Karpas-422 (cell line): ENCODE data around the gene ALG2. TPM values are rescaled to one million over a fixed set of nuclear protein-coding genes. Genes with fewer than 3 reads are reported as not detected.

ENCODE experiments used
- DNase-seq: peaks from one replicate; pipeline ENCODE4 v3.0.0-alpha.2; 2015
- H2AFZ ChIP-seq: fragments of 200-600 bp; sonication (generic); 2 replicates; pipeline ENCODE4 v1.6.1; 2014; ENCODE audit warnings: antibody characterized with exemption, low read length, mixed read lengths
- H3K27ac ChIP-seq: fragments of 200-600 bp; sonication (generic); 2 replicates; pipeline ENCODE4 v1.5.1; 2014; ENCODE audit warnings: mild to moderate bottlenecking, low read length, moderate library complexity
- H3K27me3 ChIP-seq: fragments of 200-600 bp; sonication (generic); 2 replicates; pipeline ENCODE4 v1.6.1; 2014; ENCODE audit warnings: low read length, mixed read lengths
- H3K36me3 ChIP-seq: fragments of 200-600 bp; sonication (generic); 2 replicates; pipeline ENCODE4 v1.6.1; 2014; ENCODE audit warnings: low read length, mixed read lengths; ENCODE audit not compliant: insufficient read depth
- H3K4me1 ChIP-seq: fragments of 200-600 bp; sonication (generic); 2 replicates; pipeline ENCODE4 v1.6.1; 2014; ENCODE audit warnings: mild to moderate bottlenecking, low read length, mixed read lengths
- H3K4me2 ChIP-seq: fragments of 200-600 bp; sonication (generic); 2 replicates; pipeline ENCODE4 v1.6.1; 2014; ENCODE audit warnings: low read length, low read depth, mild to moderate bottlenecking; ENCODE audit not compliant: poor library complexity, severe bottlenecking
- H3K4me3 ChIP-seq: fragments of 200-600 bp; sonication (generic); 2 replicates; pipeline ENCODE4 v1.5.1; 2014; ENCODE audit warnings: mild to moderate bottlenecking, antibody characterized with exemption, low read length, mixed read lengths
- H3K79me2 ChIP-seq: fragments of 200-600 bp; sonication (generic); 2 replicates; pipeline ENCODE4 v1.6.1; 2014; ENCODE audit warnings: mild to moderate bottlenecking, low read length, mixed read lengths
- H3K9ac ChIP-seq: fragments of 200-600 bp; sonication (generic); 2 replicates; pipeline ENCODE4 v1.6.0; 2014; ENCODE audit warnings: low read length
- H3K9me2 ChIP-seq: fragments of 200-600 bp; sonication (generic), shearing (Covaris generic); replicated peaks from 2 replicates; pipeline ENCODE4 v1.6.0; 2014; ENCODE audit warnings: mild to moderate bottlenecking, low read length, moderate library complexity; ENCODE audit not compliant: insufficient read depth
- H3K9me3 ChIP-seq: fragments of 300-700, 200-600 bp; sonication (generic); 2 replicates; pipeline ENCODE4 v1.6.1; 2014; ENCODE audit warnings: low read length, mixed read lengths
- H4K20me1 ChIP-seq: fragments of 200-600 bp; sonication (generic); 2 replicates; pipeline ENCODE4 v1.6.1; 2014; ENCODE audit warnings: mild to moderate bottlenecking, antibody characterized with exemption, low read length, low read depth; ENCODE audit not compliant: insufficient read depth
- total RNA-seq: library from RNA; depleted of rRNA; stranded (reverse); fragments of >200 nt; shearing (Covaris generic); gene quantifications from 2 replicates; pipeline ENCODE4 v1.2.3, GENCODE V29; 2014; ENCODE audit warnings: low replicate concordance

ALG2 gene
- total RNA-seq, 1 experiment from 2014 or later: 19.9 TPM

GRCh38 chr9:99216073-99216472 is 5.7 kb downstream of the ALG2 start:
- H3K4me1 ChIP-seq: peaks cover 27% of the 10 kb centered on the region
- H3K4me2 ChIP-seq: no peak overlapping the region
- no peak for DNase-seq
- H3K27ac ChIP-seq: no peak overlapping the region
- peaks cover 32% of the 10 kb centered on the region for H3K79me2 ChIP-seq
- peaks cover 41% of the 10 kb centered on the region for H4K20me1 ChIP-seq
- no peaks in the 10 kb centered on the region; the same call in 1 of the 2 replicates for H3K27me3 ChIP-seq
- H3K36me3 ChIP-seq: peaks cover 18% of the 10 kb centered on the region; the same call in 1 of the 2 replicates
- H3K4me3 ChIP-seq: no peak overlapping the region
- H3K9me2 ChIP-seq: no peaks in the 10 kb centered on the region
- no peaks in the 10 kb centered on the region; the same call in 1 of the 2 replicates for H3K9me3 ChIP-seq
- no peak overlapping the region for H2AFZ ChIP-seq
- H3K9ac ChIP-seq: no peak overlapping the region

GRCh38 chr9:99213197-99213596 is 8.5 kb downstream of the ALG2 start:
- H3K4me2 ChIP-seq: no peak overlapping the region

GRCh38 chr9:99211746-99212145 is 10.0 kb downstream of the ALG2 start:
- Histone ChIP-seq H2AFZ (no peak overlapping the region), H3K9me2 (no peaks in the 10 kb centered on the region), H3K4me3 (no peak overlapping the region), H3K4me2 (no peak overlapping the region), H3K4me1 (peaks cover 11% of the 10 kb centered on the region), H3K27ac (no peak overlapping the region), H3K79me2 (no peaks in the 10 kb centered on the region), H3K36me3 (no peaks in the 10 kb centered on the region; the same call in 1 of the 2 replicates), H3K27me3 (no peaks in the 10 kb centered on the region; the same call in 1 of the 2 replicates), H4K20me1 (peaks cover 11% of the 10 kb centered on the region; the same call in 1 of the 2 replicates), H3K9me3 (no peaks in the 10 kb centered on the region; the same call in 1 of the 2 replicates), H3K9ac (no peak overlapping the region)
- DNase-seq: no peak

More at GRCh38 chr9:99213197-99213596, 8.5 kb downstream of the ALG2 start:
- Histone ChIP-seq H3K27me3 (no peaks in the 10 kb centered on the region; the same call in 1 of the 2 replicates), H3K36me3 (peaks cover 11% of the 10 kb centered on the region; the same call in 1 of the 2 replicates), H3K79me2 (peaks cover 5% of the 10 kb centered on the region), H3K27ac (no peak overlapping the region), H3K4me1 (peaks cover 11% of the 10 kb centered on the region), H4K20me1 (peaks cover 23% of the 10 kb centered on the region), H3K9ac (no peak overlapping the region), H3K9me3 (no peaks in the 10 kb centered on the region; the same call in 1 of the 2 replicates), H3K4me3 (no peak overlapping the region), H2AFZ (no peak overlapping the region), H3K9me2 (no peaks in the 10 kb centered on the region)
- no peak for DNase-seq

GRCh38 chr9:99210572-99210971 is 11.2 kb downstream of the ALG2 start:
- Histone ChIP-seq H3K4me1 (peaks cover 11% of the 10 kb centered on the region), H3K9me3 (no peaks in the 10 kb centered on the region; the same call in 1 of the 2 replicates), H3K27ac (no peak overlapping the region), H3K79me2 (no peaks in the 10 kb centered on the region), H2AFZ (no peak overlapping the region), H3K27me3 (no peaks in the 10 kb centered on the region; the same call in 1 of the 2 replicates), H3K9ac (no peak overlapping the region), H3K4me2 (no peak overlapping the region), H3K4me3 (no peak overlapping the region), H3K9me2 (no peaks in the 10 kb centered on the region), H3K36me3 (no peaks in the 10 kb centered on the region), H4K20me1 (peaks cover under 1% of the 10 kb centered on the region; the same call in 1 of the 2 replicates)
- no peak for DNase-seq

GRCh38 chr9:99201603-99202002 is 20.1 kb downstream of the ALG2 start:
- Histone ChIP-seq H3K27me3 (no peaks in the 10 kb centered on the region), H3K4me2 (no peak overlapping the region), H3K36me3 (no peaks in the 10 kb centered on the region), H3K4me3 (no peak overlapping the region), H2AFZ (no peak overlapping the region), H3K9me3 (no peaks in the 10 kb centered on the region), H3K4me1 (no peaks in the 10 kb centered on the region), H3K79me2 (no peaks in the 10 kb centered on the region), H3K27ac (no peak overlapping the region), H3K9ac (no peak overlapping the region), H3K9me2 (no peaks in the 10 kb centered on the region), H4K20me1 (no peaks in the 10 kb centered on the region)
- no peak for DNase-seq

- Histone ChIP-seq H3K9me2 (no peaks in the 10 kb centered on the region), H3K9ac (no peak overlapping the region), H4K20me1 (no peaks in the 10 kb centered on the region), H3K27me3 (no peaks in the 10 kb centered on the region), H3K36me3 (no peaks in the 10 kb centered on the region), H3K4me3 (no peak overlapping the region), H3K27ac (no peak overlapping the region), H2AFZ (no peak overlapping the region), H3K4me1 (no peaks in the 10 kb centered on the region), H3K79me2 (no peaks in the 10 kb centered on the region), H3K9me3 (no peaks in the 10 kb centered on the region), H3K4me2 (no peak overlapping the region)
- DNase-seq: no peak
These were observed 21.7 kb downstream of the ALG2 start for GRCh38 chr9:99199938-99200539.

- no peak overlapping the region for H3K4me3 ChIP-seq
- no peak for DNase-seq
- H2AFZ ChIP-seq: no peak overlapping the region
- H3K27ac ChIP-seq: no peak overlapping the region
- no peak overlapping the region for H3K4me2 ChIP-seq
- H3K9me3 ChIP-seq: no peaks in the 10 kb centered on the region
- H4K20me1 ChIP-seq: no peaks in the 10 kb centered on the region
- H3K4me1 ChIP-seq: no peaks in the 10 kb centered on the region
- H3K36me3 ChIP-seq: no peaks in the 10 kb centered on the region
- no peaks in the 10 kb centered on the region for H3K79me2 ChIP-seq
- H3K9me2 ChIP-seq: no peaks in the 10 kb centered on the region
- no peaks in the 10 kb centered on the region for H3K27me3 ChIP-seq
- H3K9ac ChIP-seq: no peak overlapping the region
These were observed 23.8 kb downstream of the ALG2 start for GRCh38 chr9:99197987-99198386.

- no peak for DNase-seq
- H3K4me3 ChIP-seq: no peak overlapping the region
- H3K27ac ChIP-seq: no peak overlapping the region
- no peaks in the 10 kb centered on the region for H3K36me3 ChIP-seq
- no peaks in the 10 kb centered on the region for H3K9me2 ChIP-seq
- no peaks in the 10 kb centered on the region for H3K27me3 ChIP-seq
- H3K4me1 ChIP-seq: no peaks in the 10 kb centered on the region
- H3K4me2 ChIP-seq: no peak overlapping the region
- H3K79me2 ChIP-seq: no peaks in the 10 kb centered on the region
- H3K9me3 ChIP-seq: no peaks in the 10 kb centered on the region
- H2AFZ ChIP-seq: no peak overlapping the region
- H4K20me1 ChIP-seq: no peaks in the 10 kb centered on the region
- no peak overlapping the region for H3K9ac ChIP-seq
These were observed 24.6 kb downstream of the ALG2 start for GRCh38 chr9:99197124-99197630.
